Measurements from ENCODE around the gene C2orf81.

DNA sequence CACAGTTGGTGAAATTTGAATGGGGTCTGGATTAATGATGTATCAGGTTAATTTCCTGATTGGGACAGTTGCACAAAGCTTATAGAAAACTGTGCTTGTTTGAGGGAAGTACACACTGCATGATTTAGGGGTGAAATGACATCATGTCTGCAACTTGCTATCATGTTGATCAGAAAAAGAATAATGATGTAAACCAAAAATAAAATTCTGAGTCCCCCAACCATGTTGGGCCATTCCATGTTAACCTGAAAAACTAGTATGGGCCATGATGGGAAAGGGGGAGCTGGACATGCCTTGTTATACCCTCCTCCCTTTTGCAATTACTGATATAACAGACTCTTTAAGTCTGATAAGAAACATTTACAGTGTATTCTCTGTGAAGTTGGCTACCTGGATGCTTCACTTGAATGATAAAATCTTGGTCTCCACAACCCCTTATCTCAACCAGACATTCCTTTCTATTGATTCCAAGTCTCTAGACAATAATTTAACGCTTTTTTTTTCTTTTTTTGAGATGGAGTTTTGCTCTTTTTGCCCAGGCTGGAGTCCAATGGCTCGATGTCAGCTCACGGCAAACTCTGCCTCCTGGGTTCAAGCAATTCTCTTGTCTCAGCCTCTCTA, 29.3 kb upstream of the C2orf81 start:
- TF ChIP-seq CBX3 (IDR thresholded peaks at IDR 0.05; ENCODE audit: borderline replicate concordance, low read depth) (no peak), BACH1 (IDR thresholded peaks at IDR 0.05; ENCODE audit: borderline replicate concordance) (no peak), ZNF384 (IDR thresholded peaks at IDR 0.05; ENCODE audit: borderline replicate concordance, low read depth, low read length) (no peak), MTA3 (IDR thresholded peaks at IDR 0.05; ENCODE audit: borderline replicate concordance, low read length) (no peak), TARDBP (IDR thresholded peaks at IDR 0.05; ENCODE audit: borderline replicate concordance) (no peak), POLR2AphosphoS5 (IDR thresholded peaks at IDR 0.05; ENCODE audit: low read length) (no peak), FOS (IDR thresholded peaks at IDR 0.05; ENCODE audit: borderline replicate concordance, extremely low read depth, insufficient read length) (no peak), EGR1 (IDR thresholded peaks at IDR 0.05; ENCODE audit: borderline replicate concordance in 1 of 2, low read depth in 2 of 2, low read length in 2 of 2) (no peak), POLR2A (IDR thresholded peaks at IDR 0.05; ENCODE audit: low read depth, low read length) (no peak), NR2C2 (IDR thresholded peaks at IDR 0.05; ENCODE audit: borderline replicate concordance, control insufficient read depth, insufficient read length, low read depth) (no peak), NFYB (IDR thresholded peaks at IDR 0.05; ENCODE audit: insufficient read depth, low read depth, low read length) (no peak)
- TF ChIP-seq, protein P1, sequence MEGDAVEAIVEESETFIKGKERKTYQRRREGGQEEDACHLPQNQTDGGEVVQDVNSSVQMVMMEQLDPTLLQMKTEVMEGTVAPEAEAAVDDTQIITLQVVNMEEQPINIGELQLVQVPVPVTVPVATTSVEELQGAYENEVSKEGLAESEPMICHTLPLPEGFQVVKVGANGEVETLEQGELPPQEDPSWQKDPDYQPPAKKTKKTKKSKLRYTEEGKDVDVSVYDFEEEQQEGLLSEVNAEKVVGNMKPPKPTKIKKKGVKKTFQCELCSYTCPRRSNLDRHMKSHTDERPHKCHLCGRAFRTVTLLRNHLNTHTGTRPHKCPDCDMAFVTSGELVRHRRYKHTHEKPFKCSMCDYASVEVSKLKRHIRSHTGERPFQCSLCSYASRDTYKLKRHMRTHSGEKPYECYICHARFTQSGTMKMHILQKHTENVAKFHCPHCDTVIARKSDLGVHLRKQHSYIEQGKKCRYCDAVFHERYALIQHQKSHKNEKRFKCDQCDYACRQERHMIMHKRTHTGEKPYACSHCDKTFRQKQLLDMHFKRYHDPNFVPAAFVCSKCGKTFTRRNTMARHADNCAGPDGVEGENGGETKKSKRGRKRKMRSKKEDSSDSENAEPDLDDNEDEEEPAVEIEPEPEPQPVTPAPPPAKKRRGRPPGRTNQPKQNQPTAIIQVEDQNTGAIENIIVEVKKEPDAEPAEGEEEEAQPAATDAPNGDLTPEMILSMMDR (IDR thresholded peaks at IDR 0.05 in 2 of 3, conservative IDR thresholded peaks at IDR 0.05 in 1 of 3; ENCODE audit: control insufficient read depth in 2 of 3, extremely low read depth in 1 of 3, insufficient read depth in 1 of 3, low read depth in 3 of 3, low read length in 3 of 3), result no peak
- TF ChIP-seq, protein P2, sequence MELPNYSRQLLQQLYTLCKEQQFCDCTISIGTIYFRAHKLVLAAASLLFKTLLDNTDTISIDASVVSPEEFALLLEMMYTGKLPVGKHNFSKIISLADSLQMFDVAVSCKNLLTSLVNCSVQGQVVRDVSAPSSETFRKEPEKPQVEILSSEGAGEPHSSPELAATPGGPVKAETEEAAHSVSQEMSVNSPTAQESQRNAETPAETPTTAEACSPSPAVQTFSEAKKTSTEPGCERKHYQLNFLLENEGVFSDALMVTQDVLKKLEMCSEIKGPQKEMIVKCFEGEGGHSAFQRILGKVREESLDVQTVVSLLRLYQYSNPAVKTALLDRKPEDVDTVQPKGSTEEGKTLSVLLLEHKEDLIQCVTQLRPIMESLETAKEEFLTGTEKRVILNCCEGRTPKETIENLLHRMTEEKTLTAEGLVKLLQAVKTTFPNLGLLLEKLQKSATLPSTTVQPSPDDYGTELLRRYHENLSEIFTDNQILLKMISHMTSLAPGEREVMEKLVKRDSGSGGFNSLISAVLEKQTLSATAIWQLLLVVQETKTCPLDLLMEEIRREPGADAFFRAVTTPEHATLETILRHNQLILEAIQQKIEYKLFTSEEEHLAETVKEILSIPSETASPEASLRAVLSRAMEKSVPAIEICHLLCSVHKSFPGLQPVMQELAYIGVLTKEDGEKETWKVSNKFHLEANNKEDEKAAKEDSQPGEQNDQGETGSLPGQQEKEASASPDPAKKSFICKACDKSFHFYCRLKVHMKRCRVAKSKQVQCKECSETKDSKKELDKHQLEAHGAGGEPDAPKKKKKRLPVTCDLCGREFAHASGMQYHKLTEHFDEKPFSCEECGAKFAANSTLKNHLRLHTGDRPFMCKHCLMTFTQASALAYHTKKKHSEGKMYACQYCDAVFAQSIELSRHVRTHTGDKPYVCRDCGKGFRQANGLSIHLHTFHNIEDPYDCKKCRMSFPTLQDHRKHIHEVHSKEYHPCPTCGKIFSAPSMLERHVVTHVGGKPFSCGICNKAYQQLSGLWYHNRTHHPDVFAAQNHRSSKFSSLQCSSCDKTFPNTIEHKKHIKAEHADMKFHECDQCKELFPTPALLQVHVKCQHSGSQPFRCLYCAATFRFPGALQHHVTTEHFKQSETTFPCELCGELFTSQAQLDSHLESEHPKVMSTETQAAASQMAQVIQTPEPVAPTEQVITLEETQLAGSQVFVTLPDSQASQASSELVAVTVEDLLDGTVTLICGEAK (IDR thresholded peaks at IDR 0.05; ENCODE audit: borderline replicate concordance), result no peak
- TF ChIP-seq, protein P3, sequence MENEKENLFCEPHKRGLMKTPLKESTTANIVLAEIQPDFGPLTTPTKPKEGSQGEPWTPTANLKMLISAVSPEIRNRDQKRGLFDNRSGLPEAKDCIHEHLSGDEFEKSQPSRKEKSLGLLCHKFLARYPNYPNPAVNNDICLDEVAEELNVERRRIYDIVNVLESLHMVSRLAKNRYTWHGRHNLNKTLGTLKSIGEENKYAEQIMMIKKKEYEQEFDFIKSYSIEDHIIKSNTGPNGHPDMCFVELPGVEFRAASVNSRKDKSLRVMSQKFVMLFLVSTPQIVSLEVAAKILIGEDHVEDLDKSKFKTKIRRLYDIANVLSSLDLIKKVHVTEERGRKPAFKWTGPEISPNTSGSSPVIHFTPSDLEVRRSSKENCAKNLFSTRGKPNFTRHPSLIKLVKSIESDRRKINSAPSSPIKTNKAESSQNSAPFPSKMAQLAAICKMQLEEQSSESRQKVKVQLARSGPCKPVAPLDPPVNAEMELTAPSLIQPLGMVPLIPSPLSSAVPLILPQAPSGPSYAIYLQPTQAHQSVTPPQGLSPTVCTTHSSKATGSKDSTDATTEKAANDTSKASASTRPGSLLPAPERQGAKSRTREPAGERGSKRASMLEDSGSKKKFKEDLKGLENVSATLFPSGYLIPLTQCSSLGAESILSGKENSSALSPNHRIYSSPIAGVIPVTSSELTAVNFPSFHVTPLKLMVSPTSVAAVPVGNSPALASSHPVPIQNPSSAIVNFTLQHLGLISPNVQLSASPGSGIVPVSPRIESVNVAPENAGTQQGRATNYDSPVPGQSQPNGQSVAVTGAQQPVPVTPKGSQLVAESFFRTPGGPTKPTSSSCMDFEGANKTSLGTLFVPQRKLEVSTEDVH (IDR thresholded peaks at IDR 0.05; ENCODE audit: low read depth, partially characterized antibody), result no peak
